Fibroblast of villous mesenchyme (primary cell): ENCODE measurements around the gene PTGFRN. TPM values are rescaled to one million over a fixed set of nuclear protein-coding genes. Genes with fewer than 3 reads are reported as not detected.

Experiments
- DNase-seq: peaks from one replicate; pipeline ENCODE4 v3.0.0-alpha.2; 2010; ENCODE audit warnings: low read depth
- H3K4me3 ChIP-seq: 2 replicates; pipeline ENCODE4 v1.5.1; 2011; ENCODE audit warnings: low read depth, mild to moderate bottlenecking, low read length
- CTCF ChIP-seq: IDR thresholded peaks from 2 replicates; pipeline ENCODE4 v1.5.1; 2012; ENCODE audit warnings: low read depth, mild to moderate bottlenecking, low read length; ENCODE audit not compliant: insufficient read depth
- total RNA-seq: library from RNA; depleted of rRNA; stranded (reverse); fragments of >200 nt; gene quantifications from 2 replicates; pipeline ENCODE4 v1.2.3, GENCODE V29; 2012

The PTGFRN gene
- total RNA-seq, 1 donor = 22.9 TPM

- no peak for TF ChIP-seq CTCF
- no peak overlapping the region for H3K4me3 ChIP-seq
- no peak for DNase-seq
Observed at GRCh38 chr1:116956378-116956777, 46.7 kb downstream of the PTGFRN start.

GRCh38 chr1:116957646-116958045 is 47.9 kb downstream of the PTGFRN start:
- DNase-seq = no peak
- no peak for TF ChIP-seq CTCF

GRCh38 chr1:116958110-116958509 is 48.4 kb downstream of the PTGFRN start:
- no peak for DNase-seq
- TF ChIP-seq CTCF = no peak
- no peak overlapping the region for H3K4me3 ChIP-seq

More at GRCh38 chr1:116957646-116958045, 47.9 kb downstream of the PTGFRN start:
- no peak overlapping the region for H3K4me3 ChIP-seq

GRCh38 chr1:116958977-116959376 is 49.3 kb downstream of the PTGFRN start:
- no peak for TF ChIP-seq CTCF
- H3K4me3 ChIP-seq = no peak overlapping the region
- no peak for DNase-seq

- no peak for DNase-seq
- H3K4me3 ChIP-seq = no peak overlapping the region
- TF ChIP-seq CTCF = no peak
Observed at GRCh38 chr1:116961606-116962005, 51.9 kb downstream of the PTGFRN start.

GRCh38 chr1:116962987-116963639 is 53.4 kb downstream of the PTGFRN start:
- no peak for TF ChIP-seq CTCF
- DNase-seq = no peak
- no peak overlapping the region for H3K4me3 ChIP-seq

GRCh38 chr1:116966791-116967190 is 57.1 kb downstream of the PTGFRN start:
- no peak for TF ChIP-seq CTCF
- H3K4me3 ChIP-seq = no peak overlapping the region
- DNase-seq = no peak
